Endodermal cell (in vitro differentiated cells): Measurements from ENCODE around the gene NTN4. TPM values are rescaled to one million over a fixed set of nuclear protein-coding genes. Genes with fewer than 3 reads are reported as not detected.

Experiments used
- DNase-seq: peaks from one replicate; pipeline ENCODE4 v3.0.0-alpha.2; 2017
- H3K27ac ChIP-seq: 2 replicates; pipeline ENCODE4 v1.5.1; 2013; ENCODE audit warnings: mild to moderate bottlenecking, low read depth, low read length, moderate library complexity
- H3K27me3 ChIP-seq: 2 replicates; pipeline ENCODE4 v1.6.1; 2013; ENCODE audit warnings: mild to moderate bottlenecking, low read length, moderate library complexity; ENCODE audit not compliant: insufficient read depth, control insufficient read depth, poor library complexity, severe bottlenecking
- H3K36me3 ChIP-seq: 2 replicates; pipeline ENCODE4 v1.7.0; 2013; ENCODE audit warnings: mild to moderate bottlenecking, low read length, moderate library complexity; ENCODE audit not compliant: control insufficient read depth, insufficient read depth
- H3K4me1 ChIP-seq: one replicate; pipeline ENCODE4 v1.7.0; 2013; ENCODE audit warnings: low read length; ENCODE audit not compliant: control insufficient read depth, insufficient read depth
- H3K4me3 ChIP-seq: 2 replicates; pipeline ENCODE4 v1.5.1; 2013; ENCODE audit warnings: mild to moderate bottlenecking, low read length, moderate library complexity
- H3K9ac ChIP-seq: 2 replicates; pipeline ENCODE4 v1.6.1; 2013; ENCODE audit warnings: mild to moderate bottlenecking, low read length, moderate library complexity; ENCODE audit not compliant: poor library complexity, severe bottlenecking; ENCODE audit errors: extremely low read depth
- H3K9me3 ChIP-seq: 2 replicates; pipeline ENCODE4 v1.6.1; 2013; ENCODE audit warnings: mild to moderate bottlenecking, low read length, moderate library complexity; ENCODE audit not compliant: control insufficient read depth
- H3K27ac Mint-ChIP-seq: 2 replicates; pipeline ENCODE4 v1.8.0; 2020; ENCODE audit warnings: mixed read lengths
- H3K27me3 Mint-ChIP-seq: 2 replicates; pipeline ENCODE4 v1.8.0; 2021; ENCODE audit warnings: mild to moderate bottlenecking, mixed read lengths; ENCODE audit not compliant: insufficient read depth
- H3K36me3 Mint-ChIP-seq: 2 replicates; pipeline ENCODE4 v1.8.0; 2020; ENCODE audit warnings: low read depth, mixed read lengths
- H3K4me1 Mint-ChIP-seq: 2 replicates; pipeline ENCODE4 v1.8.0; 2020; ENCODE audit warnings: mixed read lengths
- H3K4me3 Mint-ChIP-seq: 2 replicates; pipeline ENCODE4 v1.8.0; 2020; ENCODE audit warnings: mild to moderate bottlenecking, moderate library complexity, mixed read lengths
- H3K9me3 Mint-ChIP-seq: 2 replicates; pipeline ENCODE4 v1.8.0; 2020; ENCODE audit warnings: mild to moderate bottlenecking, mixed read lengths
- CTCF ChIP-seq: fragments of 200-600 bp; sonication (generic); conservative IDR thresholded peaks from 2 replicates; pipeline ENCODE4 v1.5.0; 2021; ENCODE audit warnings: antibody characterized with exemption, mild to moderate bottlenecking
- WGBS, 2 experiments: methylation state at CpG; one replicate each; pipeline versions ENCODE4 v1.1.5 to v1.1.7; 2013; ENCODE audit warnings: missing lambda C conversion rate in 2 of 2, mixed read lengths in 1 of 2; ENCODE audit not compliant: insufficient coverage in 1 of 2, insufficient read length in 1 of 2; 5-methylcytosine and 5-hydroxymethylcytosine counted together
- total RNA-seq, 2 donors: library from RNA; stranded (reverse); fragmentation: NEBNext Ultra II Directional in 1 of 2; extraction: Animal tissue kit (Norgen Biotek cat#: 25700) in 1 of 2; gene quantifications; 2 replicates in 1 of 2; 3 replicates in 1 of 2; pipeline ENCODE4 v1.2.1, GENCODE V29; 2021

The NTN4 gene
- total RNA-seq, 2 donors from 2014 or later, result 57.4 to 58.2 TPM

GRCh38 chr12:95653771-95654546 lies 136.6 kb downstream of the NTN4 start:
- H3K27me3 Mint-ChIP-seq, result no peaks in the 10 kb centered on the region
- Histone ChIP-seq H3K9me3 (no peaks in the 10 kb centered on the region), H3K27ac (no peak overlapping the region), H3K4me3 (no peak overlapping the region), H3K36me3 (peaks cover 16% of the 10 kb centered on the region), H3K9ac (no peak overlapping the region), H3K4me1 (peaks cover 3% of the 10 kb centered on the region), H3K27me3 (no peaks in the 10 kb centered on the region)
- WGBS, 2 experiments, result 77 to 89% methylated on average over 8 to 9 of the region's 9 CpGs
- H3K27ac Mint-ChIP-seq, result no peak overlapping the region
- peaks cover 1% of the 10 kb centered on the region for H3K4me1 Mint-ChIP-seq
- no peak for TF ChIP-seq CTCF
- H3K9me3 Mint-ChIP-seq, result no peaks in the 10 kb centered on the region
- H3K36me3 Mint-ChIP-seq, result peaks cover 7% of the 10 kb centered on the region
- no peak overlapping the region for H3K4me3 Mint-ChIP-seq
- DNase-seq, result peak; percentile 66

GRCh38 chr12:95651681-95652080 lies 138.9 kb downstream of the NTN4 start:
- Histone ChIP-seq H3K4me1 (peaks cover 3% of the 10 kb centered on the region), H3K27ac (no peak overlapping the region), H3K36me3 (no peaks in the 10 kb centered on the region), H3K4me3 (no peak overlapping the region), H3K27me3 (no peaks in the 10 kb centered on the region), H3K9me3 (no peaks in the 10 kb centered on the region), H3K9ac (no peak overlapping the region)
- Mint-ChIP-seq H3K9me3 (no peaks in the 10 kb centered on the region), H3K4me3 (no peak overlapping the region), H3K4me1 (peaks cover 7% of the 10 kb centered on the region), H3K36me3 (no peaks in the 10 kb centered on the region), H3K27ac (no peak overlapping the region), H3K27me3 (no peaks in the 10 kb centered on the region)
- TF ChIP-seq CTCF, result no peak
- no peak for DNase-seq
- 88 to 96% methylated on average over 3 to 5 of the region's 6 CpGs for WGBS, 2 experiments

- no peaks in the 10 kb centered on the region for H3K36me3 Mint-ChIP-seq
- no peaks in the 10 kb centered on the region for H3K9me3 Mint-ChIP-seq
- H3K27ac ChIP-seq, result no peak overlapping the region
- H3K9ac ChIP-seq, result no peak overlapping the region
- H3K4me3 Mint-ChIP-seq, result no peak overlapping the region
- H3K4me3 ChIP-seq, result no peak overlapping the region
- peaks cover 3% of the 10 kb centered on the region for H3K4me1 ChIP-seq
- no peaks in the 10 kb centered on the region for H3K9me3 ChIP-seq
- no peak for TF ChIP-seq CTCF
- H3K27me3 Mint-ChIP-seq, result no peaks in the 10 kb centered on the region
- H3K4me1 Mint-ChIP-seq, result peaks cover 7% of the 10 kb centered on the region
- H3K27me3 ChIP-seq, result no peaks in the 10 kb centered on the region
- WGBS, 2 experiments, result 90 to 94% methylated on average over 2 to 7 of the region's 9 CpGs
- no peak overlapping the region for H3K27ac Mint-ChIP-seq
- no peaks in the 10 kb centered on the region for H3K36me3 ChIP-seq
- DNase-seq, result no peak
These were observed 141.4 kb downstream of the NTN4 start for GRCh38 chr12:95648990-95649791.
